ENCODE measurements around the gene KRTAP10-4.

The KRTAP10-4 gene

GRCh38 chr21:44617071-44617501, 43.6 kb downstream of the KRTAP10-4 start:
- no peak for DNase-seq (ENCODE audit: low spot score)

GRCh38 chr21:44618504-44618903, 45.0 kb downstream of the KRTAP10-4 start:
- peak; percentile 51 for DNase-seq (ENCODE audit: low spot score)

GRCh38 chr21:44618909-44619308, 45.4 kb downstream of the KRTAP10-4 start:
- no peak for DNase-seq (ENCODE audit: low spot score)

GRCh38 chr21:44619886-44620285, 46.4 kb downstream of the KRTAP10-4 start:
- no peak for DNase-seq (ENCODE audit: low spot score)

GRCh38 chr21:44623575-44623974, 50.0 kb downstream of the KRTAP10-4 start:
- DNase-seq (ENCODE audit: low spot score): no peak

Data from iPS-NIHi11 (cell line).